Measurements from ENCODE around the gene TMEM61.
A peak's percentile ranks its signal among the peaks of the same experiment; 100 is the strongest.

TMEM61 gene

DNA sequence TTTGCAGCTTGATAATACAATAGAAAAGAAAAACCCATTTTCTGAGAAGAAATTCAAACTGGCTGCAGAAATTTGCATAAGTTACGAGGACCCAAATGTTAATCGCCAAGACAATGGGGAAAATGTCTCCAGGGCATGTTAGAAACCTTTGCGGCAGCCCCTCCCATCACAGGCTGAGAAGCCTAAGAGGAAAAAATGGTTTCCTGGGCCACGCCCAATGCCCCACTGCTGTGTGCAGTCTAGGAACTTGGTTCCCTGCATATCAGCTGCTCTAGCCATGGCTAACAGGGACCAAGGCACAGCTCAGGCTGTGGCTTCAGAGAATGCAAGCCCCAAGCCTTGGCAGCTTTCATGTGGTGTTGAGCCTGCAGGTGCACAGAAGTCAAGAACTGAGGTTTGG lies 37.5 kb upstream of the TMEM61 start:
- DNase-seq (ENCODE audit: low spot score) = no peak
- TF ChIP-seq, protein P1, sequence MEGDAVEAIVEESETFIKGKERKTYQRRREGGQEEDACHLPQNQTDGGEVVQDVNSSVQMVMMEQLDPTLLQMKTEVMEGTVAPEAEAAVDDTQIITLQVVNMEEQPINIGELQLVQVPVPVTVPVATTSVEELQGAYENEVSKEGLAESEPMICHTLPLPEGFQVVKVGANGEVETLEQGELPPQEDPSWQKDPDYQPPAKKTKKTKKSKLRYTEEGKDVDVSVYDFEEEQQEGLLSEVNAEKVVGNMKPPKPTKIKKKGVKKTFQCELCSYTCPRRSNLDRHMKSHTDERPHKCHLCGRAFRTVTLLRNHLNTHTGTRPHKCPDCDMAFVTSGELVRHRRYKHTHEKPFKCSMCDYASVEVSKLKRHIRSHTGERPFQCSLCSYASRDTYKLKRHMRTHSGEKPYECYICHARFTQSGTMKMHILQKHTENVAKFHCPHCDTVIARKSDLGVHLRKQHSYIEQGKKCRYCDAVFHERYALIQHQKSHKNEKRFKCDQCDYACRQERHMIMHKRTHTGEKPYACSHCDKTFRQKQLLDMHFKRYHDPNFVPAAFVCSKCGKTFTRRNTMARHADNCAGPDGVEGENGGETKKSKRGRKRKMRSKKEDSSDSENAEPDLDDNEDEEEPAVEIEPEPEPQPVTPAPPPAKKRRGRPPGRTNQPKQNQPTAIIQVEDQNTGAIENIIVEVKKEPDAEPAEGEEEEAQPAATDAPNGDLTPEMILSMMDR (IDR thresholded peaks at IDR 0.05; ENCODE audit: extremely low read depth, missing control alignments) = no peak

DNA sequence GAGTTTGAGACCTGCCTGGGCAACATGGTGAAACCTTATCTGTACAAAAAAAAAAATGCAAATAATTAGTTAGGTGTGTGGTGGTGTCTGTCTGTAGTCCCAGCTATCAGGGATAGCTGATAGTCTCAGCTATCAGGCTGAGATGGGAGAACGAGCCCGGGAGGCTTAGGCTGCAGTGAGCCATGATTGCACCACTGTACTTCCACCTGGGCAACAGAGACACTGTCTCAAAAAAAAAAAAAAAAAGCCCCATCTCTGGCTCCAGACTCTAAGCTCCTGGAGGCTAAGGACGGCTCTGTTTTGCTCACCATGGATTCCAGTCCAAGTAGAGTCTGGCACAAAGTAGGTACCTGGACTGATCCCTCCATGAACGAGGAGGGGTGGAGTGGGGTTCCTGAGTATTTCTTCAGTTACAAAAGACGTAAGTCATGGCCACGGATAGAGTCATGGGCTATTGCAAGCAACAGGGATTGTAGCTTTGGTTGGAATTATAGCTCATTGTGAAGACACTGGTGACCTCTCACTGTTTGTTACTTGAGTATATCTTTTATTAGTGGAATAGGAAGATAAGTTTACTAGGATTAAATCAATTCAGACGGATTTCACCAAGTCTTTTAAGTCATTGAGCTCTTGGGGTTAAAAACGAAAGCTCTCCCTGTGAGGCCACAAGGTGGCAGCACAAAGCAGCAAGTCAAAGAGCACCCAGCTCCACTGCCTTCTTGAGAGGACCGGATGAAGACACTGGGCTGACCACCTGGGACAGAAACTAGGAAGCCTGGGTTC lies 35.6 kb upstream of the TMEM61 start:
- TF ChIP-seq, protein P1 (IDR thresholded peaks at IDR 0.05; ENCODE audit: extremely low read depth, missing control alignments) = peak; percentile 65
- DNase-seq (ENCODE audit: low spot score) = peak; percentile 75

DNA sequence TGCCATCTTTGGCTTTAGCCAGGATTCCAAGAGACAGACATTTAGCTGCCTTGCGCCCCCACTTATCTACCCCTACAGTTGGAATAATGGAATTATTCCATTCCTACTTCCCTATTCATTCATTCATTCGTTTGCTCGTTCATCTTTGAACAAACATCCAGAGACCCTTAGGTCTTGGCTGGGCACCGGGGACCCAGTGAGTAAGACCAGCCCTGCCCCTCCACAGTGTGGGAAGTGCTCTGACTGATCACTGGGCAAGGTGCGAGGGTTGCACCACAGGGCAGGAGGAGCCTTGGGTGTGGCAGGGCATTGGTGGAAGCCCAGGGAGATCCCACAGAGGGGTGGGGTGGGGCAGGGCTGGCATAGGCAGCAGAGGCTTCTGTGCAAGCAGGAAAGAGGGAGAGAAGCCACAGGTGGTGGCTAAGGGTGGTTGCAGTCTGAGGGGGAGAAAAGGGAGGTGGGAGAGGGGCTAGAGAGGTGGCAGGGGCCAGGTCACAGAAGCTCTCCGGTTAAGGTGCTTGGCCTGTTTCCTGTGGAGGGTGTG lies 35.0 kb upstream of the TMEM61 start:
- TF ChIP-seq, protein P1 (IDR thresholded peaks at IDR 0.05; ENCODE audit: extremely low read depth, missing control alignments) = no peak
- no peak for DNase-seq (ENCODE audit: low spot score)

DNA sequence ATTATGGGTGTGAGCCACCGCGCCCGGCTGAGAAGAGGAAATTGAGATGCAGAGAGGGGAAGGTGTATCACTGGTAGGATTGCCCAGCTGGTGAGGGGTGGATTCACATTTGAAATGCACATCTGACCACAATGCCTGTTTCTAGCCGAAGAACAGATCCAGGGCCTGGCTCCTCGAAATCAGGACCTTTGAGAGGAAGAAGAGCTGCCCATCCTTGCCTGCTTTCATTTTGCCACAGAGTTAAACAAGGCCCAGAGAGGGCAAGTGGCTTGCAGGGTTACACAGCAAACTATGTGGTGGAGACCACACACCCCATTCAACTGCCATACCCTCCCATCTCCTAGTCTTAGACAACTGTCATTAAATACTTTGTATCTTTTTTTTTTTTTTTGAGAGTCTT lies 32.9 kb upstream of the TMEM61 start:
- TF ChIP-seq, protein P1 (IDR thresholded peaks at IDR 0.05; ENCODE audit: extremely low read depth, missing control alignments) = no peak
- no peak for DNase-seq (ENCODE audit: low spot score)

DNA sequence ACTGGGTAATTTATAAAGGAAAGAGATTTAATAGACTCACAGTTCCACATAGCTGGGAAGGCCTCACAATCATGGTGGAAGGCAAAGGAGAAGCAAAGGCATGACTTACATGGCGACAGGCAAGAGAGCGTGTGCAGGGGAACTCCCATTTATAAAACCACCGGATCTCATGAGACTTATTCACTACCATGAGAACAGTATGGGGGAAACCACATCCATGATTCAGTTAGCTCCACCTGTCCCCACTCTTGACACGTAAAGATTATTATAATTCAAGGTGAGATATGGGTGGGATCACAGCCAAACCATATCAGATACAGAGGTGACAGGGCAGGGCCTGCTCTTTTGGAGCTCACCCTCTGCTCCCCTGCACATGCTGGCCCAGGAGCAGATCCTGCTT lies 31.4 kb upstream of the TMEM61 start:
- TF ChIP-seq, protein P1 (IDR thresholded peaks at IDR 0.05; ENCODE audit: extremely low read depth, missing control alignments) = no peak
- no peak for DNase-seq (ENCODE audit: low spot score)

DNA sequence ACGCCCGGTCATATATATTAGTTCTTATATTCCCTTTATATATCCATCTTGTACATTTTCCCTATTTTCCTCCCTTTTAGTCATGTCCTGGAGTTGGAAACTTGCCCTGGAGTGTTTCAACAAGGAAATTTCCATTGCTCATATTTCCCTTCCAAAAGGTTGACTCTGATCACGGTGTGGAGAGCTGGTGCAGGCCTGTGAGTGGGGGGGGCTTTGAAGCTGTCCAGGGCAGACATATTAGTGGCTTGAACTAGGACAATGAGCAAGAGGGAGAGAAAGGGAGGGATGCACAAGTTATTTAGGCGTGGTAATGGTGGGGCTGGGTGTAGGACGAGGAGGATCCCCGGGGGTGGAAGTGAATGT lies 30.4 kb upstream of the TMEM61 start:
- no peak for DNase-seq (ENCODE audit: low spot score)
- TF ChIP-seq, protein P1 (IDR thresholded peaks at IDR 0.05; ENCODE audit: extremely low read depth, missing control alignments) = no peak

DNA sequence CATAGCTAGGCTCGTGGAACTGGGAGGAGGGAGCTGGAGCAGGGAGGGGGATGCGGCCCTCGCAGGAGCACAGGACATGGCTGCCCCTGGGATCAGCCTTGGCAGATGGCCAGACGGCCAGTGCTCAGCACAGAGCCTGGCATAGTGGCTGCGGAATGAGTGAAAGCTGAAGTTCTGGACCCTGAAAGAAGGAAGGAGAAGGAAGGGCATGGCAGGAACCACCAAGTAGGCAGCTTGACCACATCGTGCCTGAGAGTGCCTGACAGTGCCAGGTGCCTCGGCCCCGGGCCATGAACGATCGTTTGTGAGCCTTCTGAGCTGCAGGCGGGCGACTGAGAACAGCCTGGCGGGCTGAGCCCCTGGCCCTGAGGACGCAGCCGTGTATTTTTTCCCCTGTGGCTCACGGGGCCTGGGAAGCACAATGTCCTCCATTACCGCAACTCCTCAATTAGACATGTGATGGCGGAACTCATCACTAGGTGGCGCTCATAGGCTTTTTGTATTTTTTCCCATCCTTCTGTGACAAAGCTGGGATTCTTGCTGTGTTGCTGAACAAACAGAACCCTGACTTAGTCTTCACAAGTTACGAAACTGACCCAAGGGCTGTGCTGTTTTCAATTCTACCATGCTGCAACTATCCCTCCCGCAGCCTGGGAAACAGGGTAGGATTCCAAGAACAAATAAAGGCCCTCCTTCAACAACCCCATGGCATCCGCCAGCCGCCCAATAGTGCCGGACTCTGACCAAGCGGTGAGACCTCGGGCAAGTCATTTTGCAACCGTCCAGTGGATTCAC lies 29.9 kb upstream of the TMEM61 start:
- TF ChIP-seq, protein P1 (IDR thresholded peaks at IDR 0.05; ENCODE audit: extremely low read depth, missing control alignments) = peak; percentile 59

More for the DNA sequence above, 29.9 kb upstream of the TMEM61 start:
- DNase-seq (ENCODE audit: low spot score) = peak; percentile 63
